Kidney capillary endothelial cell (primary cell): ENCODE results near the gene TBX15.
A peak's percentile ranks its signal among the peaks of the same experiment; 100 is the strongest.

Experiments
- DNase-seq: peaks from one replicate; pipeline ENCODE4 v3.0.0-alpha.2; 2018; ENCODE audit warnings: low spot score

Gene TBX15

DNA sequence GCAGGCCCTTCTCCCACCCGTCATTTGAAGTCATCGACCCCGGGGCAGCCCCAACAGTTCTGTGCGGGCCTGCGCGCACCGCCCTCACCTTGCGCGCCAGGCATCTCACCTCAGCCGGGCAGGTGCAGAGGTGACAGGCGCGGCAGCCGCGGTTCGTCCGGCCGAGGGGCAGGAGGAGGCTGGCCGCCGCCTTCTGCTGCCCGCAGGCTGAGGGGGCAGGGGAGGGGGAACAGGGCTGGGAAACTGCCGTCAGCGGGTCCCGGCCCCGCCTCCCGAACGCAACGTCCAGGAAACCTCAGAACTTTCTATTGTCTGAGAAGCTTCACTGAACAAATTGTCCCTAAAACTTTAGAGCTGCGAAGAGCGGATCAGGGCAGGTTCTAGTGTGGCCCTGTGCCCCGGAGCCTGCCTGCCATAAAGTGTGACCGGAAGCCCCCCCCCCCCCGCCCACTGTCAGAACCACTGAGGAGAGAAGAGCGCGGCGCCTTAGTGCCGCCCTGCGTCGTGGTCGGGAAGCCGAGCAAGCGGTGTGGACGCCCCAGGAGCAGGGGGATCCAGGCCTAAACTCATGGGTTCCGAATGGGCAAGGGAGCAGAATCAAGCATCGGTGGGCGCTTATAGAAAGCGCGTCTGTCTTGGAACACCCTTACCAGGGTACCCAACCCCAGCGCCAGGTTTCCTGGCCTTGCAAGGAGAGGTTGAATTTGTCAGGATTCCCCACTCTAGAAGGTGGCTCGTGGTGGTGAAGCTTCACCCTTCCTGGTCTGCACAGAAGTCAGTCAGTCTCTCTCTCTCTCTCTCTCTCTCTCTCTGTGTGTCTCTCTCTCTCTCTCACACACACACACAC, 13.3 kb upstream of the TBX15 start:
- no peak for DNase-seq

DNA sequence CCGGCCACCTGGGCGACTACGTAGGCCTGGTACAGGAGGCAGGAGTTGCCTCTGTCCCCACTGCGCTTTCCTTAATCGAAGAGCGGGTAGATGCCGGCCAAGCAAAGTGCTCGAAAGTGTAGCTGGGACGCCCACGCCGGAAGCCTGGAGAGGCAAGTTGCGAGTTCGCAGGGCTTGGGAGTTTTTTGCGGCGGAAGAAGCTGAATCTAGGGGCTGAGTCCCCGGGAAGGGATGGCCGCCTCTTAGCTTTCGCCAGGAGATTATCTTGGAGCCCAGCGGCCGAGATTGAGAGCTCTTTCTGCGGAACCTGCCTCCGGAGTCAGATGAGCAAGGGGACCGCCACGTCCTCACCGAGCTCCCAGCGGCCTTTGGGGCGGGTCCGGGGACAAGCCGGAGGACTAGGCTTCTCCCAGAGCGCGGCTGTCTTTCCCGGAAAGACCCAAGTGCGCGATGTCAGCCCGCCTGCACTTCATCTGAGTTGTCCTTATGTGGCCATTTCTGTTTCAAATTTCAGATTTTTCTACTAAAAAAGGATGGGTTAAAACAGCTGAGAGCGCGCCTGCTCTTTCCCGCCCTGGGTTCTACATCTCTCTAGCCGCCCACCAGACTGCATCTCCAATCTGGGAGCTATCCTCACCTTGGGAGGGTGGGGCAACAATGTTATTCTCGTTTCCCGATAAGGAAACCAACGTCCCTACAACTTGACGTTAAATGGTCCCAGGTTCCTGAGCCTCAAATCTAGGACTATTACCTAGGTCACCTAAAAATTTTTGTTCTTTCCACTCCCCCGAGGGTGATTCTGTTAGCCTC, 12.4 kb upstream of the TBX15 start:
- no peak for DNase-seq

DNA sequence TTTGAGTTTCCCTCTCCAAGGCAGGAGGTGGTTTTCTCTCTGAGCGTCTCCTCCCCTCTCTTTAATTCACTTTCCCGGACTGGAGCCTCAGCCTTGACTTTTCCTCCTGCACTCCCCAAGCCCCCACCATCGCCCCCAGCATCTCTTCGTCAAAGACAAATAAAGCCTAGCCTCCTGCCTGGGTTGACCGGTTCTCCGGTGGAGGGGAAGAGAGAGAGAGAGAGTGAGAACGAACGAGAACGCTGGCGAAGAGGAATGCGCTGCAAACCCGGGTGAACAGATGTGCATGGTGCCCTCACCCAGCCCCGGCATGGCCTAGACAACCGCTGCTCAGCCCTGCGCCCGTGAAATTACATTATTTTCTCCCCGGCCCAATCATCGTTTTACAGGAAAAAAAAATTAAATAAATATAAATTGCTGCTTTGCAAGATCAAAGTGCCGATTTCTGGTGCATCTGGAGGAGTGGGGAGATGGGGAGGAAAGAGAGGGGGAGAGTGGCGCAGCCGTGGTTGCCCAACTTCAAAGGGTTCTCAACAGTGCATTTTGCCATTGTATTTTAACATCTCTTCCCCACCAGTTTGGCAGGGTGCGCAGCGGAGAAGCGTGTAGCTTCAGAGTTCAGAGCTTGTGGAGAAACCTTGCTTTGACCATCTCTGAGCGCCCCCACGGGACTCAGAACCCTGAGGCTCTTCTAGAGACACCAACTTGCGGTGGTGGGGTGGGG, 11.4 kb upstream of the TBX15 start:
- no peak for DNase-seq

DNA sequence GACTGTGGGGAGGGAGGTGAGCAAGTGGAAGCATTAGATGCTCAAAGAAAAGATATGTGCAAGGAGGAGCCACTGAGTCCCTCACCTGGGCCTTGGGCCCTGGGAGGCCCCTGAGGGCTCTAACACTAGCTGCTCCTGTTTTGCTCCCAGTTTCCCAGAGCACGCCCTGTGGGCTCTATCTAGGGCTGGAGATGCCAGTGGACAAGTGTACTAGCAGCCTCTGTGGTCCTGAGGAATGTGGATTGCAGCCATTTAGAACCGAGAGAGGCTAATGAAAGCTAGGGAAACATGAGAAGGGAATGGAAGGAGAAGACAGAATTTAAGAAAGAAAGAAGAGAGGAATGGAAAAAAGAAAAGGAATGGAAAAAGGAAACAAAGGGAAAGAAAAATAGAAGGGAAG, 10.0 kb upstream of the TBX15 start:
- no peak for DNase-seq

DNA sequence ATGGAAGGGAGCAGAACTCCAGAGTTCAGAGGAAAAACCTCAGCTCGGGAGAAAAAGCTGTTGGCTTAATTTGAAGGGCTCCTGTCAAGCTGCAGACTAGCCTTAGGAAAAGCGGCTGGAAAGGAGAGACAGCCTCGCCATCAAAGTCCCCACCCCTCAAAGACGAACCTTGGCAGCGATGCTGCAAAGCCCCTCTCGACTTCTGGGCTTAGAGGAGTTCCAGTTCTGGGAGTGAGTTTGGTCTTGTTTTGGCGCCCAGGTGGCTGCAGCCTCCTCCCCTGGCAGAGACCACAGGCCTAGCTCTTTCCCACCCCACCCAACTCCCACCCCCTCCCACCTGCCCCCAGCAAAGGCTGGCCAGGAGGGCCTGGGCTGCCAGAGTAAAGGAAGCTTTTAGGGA, 9.1 kb upstream of the TBX15 start:
- DNase-seq, result no peak

DNA sequence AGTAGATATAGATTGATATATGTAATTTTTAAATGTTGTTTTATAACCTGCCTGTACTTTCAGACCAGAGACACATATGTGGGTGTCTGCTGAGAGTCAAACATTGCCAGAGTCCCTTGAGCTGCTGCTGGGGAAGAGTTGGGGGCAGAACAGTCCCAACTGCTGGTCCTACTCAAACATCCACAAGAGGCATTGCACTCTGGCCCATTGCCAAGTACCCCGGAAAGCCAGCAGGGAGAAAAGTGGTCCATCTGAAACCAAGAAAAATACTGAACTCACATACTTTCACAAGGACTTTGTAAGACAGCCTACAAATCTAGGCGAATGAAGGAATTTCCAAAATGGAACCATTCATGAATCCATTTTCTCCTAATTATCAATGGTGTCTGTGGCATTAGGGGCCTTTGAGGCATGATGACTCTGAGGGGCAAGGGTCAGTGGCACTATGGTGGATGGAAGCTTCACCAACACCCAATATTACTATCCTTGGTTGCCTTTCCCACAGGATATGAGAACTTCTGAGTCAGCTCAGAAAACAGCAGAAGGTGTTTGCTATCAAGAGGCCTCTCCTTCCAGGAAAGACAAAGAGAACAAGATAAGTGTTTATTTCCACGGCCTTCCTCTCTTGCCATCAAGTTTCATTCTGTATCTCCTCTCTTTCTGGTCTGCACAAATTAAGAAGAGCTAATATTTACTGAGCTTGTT, 7.3 kb upstream of the TBX15 start:
- no peak for DNase-seq

DNA sequence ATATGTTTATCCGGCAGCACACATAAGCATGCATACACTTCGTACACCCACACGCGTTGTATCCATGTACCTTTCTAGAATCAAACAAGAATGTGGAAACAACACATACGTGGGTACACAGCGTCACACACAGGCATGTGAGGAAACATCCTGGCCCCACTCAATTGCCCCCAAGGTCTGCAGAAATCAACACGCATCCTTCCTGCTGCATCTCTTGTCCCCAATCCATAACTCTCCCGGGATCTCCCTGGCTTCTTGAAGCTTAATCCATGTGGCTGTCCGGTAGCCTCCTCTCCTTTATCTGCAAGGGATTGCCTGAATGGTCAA, 5.5 kb upstream of the TBX15 start:
- DNase-seq, result no peak

DNA sequence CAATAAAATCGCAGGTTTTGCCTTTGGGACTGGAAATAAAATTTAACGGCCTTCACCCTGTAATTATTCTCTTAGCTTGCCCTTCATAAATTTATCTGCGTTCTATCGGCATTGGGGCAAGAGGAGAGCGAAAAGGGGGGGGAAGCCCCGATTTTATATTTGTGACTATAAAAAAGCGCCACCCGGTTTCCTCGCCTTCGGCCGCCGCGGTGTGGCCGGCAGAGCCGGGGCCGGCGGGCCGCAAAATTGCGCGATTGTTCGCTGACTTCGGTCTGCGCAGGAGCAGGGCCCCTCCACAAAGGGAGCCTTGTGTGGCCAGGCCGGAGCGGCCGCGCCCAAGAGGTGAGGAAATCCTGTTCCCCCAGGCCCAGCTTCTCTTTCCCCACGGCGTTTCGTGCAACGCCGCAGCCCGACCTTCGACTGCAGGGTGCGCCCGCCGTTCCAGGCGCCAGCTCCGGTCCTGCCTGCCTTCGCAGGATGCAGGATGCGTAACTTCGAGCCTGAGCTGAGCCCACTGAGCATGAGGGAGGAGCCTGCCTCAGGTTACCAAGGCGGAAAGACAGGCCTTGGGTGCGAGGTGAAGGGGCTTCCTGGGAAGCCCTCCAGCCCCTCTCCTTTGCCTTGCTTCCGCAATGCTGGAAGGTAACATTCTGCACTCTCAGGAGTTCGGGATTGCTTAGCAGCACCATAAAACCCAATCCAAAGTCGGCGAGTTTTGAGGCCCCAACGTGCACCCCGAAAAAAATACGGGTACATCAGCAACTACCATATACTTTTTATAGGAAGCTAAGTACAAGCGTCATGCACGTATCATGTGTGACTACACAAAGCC, 4.9 kb upstream of the TBX15 start:
- DNase-seq, result no peak

DNA sequence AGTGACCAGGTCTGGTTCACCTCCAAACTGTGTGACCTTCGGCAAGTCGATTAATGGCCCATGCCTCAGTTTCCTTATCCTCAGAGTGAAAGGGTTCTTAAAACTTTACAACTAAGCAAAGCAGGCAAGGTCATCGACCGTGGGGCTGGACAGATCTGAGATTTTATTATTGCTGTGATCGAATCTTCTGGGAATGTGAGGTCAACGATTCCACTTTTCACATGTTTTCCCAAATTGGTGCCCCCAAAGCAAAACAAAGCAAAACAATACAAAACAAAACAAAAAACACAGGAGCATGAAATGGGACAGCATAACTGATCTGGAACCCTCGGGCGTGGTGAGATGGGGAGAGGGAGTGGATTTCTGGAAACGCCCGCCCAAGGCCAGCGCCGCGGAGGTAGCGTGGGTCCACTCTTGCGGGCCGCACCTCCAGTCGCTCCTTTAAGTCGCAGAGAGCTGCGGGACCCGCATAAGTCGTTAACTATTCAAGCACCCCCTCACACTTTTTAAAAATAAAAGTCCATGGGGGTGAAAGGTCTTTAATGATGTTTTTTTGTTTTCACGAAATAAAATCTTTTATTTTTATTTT, 4.2 kb upstream of the TBX15 start:
- no peak for DNase-seq

DNA sequence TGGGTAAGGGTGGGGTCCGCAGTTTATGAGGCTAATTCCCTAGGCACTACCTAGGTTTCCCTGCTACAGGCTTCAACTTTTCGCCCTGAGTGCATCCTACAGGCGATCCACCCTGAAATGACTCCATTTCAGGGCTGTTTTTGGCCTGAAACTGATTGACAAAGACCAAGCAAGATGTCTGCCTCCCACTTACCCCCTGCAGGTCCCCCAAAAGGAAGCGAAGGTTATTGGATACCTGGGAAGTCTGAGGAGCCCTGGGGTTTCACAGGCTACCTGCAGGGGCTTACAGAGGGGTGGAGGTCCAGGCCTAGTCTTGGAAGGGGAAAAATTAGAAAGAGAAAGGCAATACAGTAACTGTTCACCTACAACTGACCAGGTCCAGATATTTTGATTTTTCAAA, 3.3 kb upstream of the TBX15 start:
- DNase-seq, result no peak

DNA sequence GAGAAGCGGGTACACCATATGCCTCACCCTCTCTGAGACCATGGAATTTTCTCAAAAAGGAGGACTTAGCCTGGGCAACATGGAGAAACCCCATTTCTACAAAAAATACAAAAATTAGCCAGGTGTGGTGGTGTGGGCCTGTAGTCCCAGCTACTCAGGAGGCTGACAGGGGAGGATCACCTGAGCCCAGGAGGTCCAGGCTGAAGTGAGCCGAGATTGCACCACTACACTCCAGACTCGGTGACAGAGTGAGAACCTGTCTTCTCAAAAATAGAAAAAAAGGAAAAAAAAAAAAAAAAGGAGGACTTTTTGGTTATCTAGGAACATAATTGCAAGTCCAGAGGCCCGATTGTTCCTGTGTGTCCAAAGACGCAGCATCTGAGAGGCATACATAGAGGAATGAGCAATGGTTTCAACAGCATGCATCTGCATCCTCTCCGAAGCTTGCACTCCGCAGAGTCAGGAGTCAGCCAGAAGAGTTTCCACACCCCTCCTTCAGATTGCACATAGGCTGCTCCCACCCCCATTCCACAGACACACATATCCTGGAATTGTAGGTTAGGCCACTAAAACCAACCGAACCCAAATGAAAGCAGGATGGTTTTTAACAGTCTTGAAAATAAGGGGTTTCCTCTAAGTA, 2.5 kb upstream of the TBX15 start:
- no peak for DNase-seq

DNA sequence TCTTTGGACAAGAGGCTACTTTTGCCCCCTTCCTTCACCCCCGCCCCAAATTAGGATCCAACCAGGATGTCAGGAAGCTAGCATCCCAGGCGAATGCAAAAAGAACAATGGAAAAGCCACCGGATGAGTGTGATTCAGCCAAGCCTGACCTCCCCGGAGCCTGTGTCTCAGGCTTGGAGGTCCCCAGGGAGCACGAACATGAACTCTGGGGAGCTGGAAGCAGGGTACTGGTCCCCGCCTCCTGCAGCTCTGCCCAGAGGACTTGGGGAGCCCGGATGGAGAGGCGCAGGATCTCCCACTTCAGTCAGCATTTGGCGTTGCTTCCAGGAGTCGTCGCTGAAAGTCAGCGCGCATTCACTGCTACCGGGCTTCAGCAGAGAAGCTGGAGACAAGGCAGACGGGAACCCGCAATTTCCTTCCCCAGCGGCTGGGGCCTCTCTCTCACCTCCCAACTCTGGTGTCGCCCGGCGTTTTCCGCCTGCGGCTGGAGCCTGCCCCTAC, 1.8 kb upstream of the TBX15 start:
- DNase-seq, result peak; percentile 85

DNA sequence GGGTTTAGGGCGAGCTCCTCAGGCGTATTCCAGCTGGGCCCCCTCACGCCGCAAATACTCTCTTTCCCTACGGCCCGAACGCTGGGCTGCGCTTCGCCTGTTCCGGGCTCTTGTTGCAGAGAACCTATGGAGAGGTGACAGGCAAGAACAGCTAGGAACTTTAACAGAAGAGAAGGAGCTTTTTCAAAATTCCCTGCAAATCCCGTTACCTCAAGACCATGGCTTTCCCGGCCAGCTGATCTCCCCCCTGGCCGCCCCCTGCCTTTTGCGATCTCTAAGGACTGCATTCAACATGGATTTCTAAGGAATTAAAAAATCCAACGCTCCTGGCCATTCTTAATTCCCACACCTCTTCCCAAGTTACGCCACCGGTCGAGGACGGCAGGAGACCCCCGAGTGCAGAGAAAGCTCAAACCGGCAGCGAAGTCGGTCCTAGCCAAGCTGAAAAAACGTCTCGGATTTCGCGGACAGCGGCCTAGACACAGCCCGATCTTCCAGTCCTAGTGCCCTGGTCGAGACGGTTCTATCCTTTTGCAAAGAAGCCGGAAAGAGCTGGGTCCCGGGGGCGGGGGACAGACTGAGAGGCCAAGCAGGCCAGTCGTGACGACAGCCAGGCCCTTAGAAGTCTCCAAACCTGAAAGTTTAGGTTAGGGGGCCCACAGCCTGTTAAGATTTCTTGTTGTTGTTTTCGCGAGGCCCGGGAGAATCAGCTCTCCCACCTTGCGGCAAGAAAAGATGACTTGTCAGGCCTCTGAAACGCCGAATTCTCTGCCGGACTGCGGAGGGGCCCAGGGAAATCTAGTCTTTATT, 1.1 kb upstream of the TBX15 start:
- no peak for DNase-seq

DNA sequence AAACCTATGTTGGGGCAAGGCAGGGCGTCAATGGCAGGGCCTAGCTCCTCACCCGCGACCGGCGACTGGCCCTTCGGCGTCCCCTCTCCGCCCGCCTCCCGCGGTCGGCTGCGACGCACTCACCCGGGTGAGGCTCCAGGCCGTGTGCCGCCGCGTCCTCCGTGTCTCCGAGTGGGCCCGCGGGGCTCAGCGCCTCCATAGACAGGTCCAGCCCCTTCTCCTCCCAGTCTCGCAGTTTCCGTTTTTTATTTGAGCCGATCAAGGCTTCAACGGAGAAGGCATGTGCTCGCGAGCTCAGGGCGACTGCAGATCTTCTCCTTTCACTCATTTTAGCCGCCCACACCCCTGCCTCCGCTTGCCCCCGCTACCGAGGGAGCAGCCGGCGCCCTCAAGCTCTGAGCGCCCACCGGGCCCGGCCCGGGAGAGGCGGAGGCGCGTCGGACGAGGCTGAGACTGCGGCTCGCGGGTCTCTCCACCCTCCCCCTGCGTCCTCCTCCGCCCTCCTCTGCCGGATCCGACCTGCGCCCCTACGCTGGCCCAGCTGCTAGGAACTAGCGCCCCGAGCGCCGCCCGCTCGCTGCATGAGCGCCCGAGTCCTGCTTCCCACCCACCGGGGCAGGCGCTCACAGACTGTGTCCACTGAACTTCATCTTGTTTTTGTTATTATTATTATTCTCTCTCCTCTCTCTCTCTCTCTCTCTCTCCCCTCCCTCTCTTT, 516 bp downstream of the TBX15 start:
- no peak for DNase-seq

DNA sequence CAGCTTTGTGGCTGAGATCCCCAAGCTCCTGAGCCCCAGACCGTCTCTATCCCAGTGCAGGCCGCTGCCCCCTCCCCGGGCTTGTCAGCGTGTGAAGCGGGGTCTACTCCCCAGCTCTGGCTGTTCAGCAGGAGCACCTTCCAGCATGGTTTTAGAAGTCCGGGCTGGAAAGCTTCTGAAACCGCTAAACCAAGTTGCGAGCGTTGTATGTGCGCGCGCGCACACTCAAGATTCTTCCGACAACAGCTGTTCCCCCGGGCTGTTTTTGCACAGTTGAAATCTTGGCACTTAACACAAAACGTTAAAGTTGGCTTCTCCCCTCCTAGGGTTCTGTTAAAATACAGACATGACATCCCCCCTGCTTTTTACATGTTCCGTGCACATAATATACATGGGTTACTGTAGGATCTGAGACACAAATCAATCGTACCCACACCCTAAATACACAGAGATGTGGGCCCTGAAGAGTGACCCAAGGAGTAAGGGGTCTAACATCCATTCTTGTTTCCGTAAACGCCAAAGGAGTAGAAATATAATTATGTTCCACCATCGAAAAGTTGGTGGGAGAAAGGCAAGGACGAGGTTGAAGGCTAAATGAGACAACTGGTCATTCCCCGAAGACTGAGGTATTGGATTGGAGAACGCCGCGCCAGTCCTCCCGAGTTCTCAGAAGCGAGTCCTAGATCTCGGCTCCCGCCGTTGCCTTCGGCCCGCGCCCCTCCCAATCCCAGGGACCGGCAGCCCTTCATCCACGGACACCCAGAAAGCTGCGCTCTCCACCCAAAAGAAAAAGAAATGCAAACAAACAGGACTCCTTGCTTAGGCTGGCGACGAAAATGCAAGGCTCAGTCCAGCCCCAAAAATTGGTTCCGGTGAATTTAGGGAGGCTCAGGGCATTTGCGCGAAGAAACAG, 1.3 kb downstream of the TBX15 start:
- no peak for DNase-seq

DNA sequence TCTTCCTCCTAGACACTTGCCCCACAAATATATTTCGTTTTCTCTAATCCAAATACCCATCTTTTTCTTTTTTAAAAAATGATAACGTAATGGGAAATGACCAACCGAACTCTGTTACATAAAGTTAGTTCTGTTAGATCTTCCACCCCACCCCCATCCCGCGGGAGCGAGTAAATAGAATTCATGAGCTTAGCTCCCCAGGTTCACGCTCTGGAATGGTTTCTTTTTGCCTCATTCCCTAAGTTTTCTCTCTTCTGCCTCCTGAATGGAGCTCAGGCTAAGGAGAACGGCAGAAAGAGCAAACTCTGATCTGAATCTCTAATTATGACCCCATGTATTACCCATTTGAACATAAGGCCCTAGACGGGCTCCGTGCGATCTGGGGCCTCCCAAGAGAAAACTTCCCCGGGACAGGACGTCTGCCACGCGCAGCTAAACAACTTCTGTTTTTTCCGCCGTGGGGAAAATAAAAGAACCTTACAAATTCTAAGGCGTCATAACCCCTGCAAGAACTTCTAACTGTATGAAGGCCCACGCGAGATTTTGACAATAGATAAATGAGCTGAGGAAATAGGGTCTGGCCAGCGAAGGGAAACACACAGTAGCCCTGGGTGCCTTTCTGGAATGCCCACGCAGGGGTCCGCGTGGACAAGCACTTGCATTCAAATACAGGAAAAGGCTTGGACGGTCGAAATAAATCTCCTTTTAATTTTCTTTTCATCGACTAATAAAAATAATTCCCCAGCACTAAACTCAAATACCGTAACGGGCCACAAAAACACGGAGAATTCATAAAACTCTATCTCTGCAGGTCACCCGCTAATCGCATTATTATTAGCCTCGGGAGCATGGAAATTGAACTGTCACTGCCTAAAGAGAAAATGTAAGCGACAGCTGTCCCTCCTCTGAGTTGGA, 2.2 kb downstream of the TBX15 start:
- DNase-seq, result no peak
